Activated T-cell treated with anti-CD3 and anti-CD28 coated beads for 4 hours (primary cell): ENCODE measurements around the gene SPON1.
"Not testable (repeated sequence)": the region's sequence is repeated elsewhere in the genome, so short reads cannot be mapped to it uniquely, and the experiment has no call there.

ENCODE experiments used
- DNase-seq: peaks from one replicate; pipeline ENCODE4 v3.0.0-alpha.2; 2020

SPON1 gene

GRCh38 chr11:13984616-13985450 is 22.3 kb downstream of the SPON1 start:
- DNase-seq: no peak

DNA sequence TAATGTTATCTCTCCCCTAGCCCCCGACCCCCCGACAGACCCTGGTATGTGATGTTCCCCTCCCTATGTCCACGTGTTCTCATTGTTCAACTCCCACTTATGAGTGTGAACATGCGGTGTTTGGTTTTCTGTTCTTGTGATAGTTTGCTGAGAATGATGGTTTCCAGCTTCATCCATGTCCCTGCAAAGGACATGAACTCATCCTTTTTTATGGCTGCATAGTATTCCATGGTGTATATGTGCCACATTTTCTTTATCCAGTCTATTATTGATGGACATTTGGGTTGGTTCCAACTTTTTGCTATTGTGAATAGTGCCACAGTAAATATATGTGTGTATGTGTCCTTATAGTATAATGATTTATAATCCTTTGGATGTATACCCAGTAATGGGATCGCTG is 24.2 kb downstream of the SPON1 start:
- DNase-seq: not testable (repeated sequence)

- not testable (repeated sequence) for DNase-seq
Measured at GRCh38 chr11:13992158-13992856, 29.8 kb downstream of the SPON1 start.

DNA sequence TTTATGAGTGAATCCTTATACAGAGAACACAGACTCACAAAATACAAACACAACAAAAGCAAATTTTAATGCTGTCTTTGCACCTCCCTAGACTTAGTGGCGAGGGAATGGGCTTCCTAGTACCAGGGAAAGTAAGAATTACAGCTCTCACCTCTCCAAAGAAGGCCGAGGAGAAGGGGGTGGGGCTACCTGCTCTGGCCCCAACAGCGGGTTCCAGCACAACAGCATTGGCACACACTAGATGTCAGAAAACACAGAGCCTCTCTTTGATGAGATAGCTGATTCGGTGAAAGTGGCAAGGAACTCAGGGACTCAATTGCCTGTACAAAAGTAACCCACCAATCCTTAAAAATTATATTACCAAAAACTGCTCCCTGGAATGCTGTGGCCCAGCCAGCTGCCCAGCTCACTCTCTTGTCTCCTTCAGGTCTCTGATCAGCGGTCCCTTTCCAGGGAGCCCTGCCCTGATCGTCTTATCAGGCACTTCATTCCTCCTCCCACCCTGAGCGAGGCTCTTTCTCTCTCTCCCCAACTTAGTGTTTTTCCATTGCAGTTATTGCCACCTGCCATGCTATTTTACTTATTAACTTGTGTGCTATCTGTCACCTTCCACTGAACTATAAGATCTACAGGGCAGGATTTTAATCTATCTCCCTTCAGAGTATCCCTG is 30.7 kb downstream of the SPON1 start:
- DNase-seq: no peak

GRCh38 chr11:13997881-13998280 is 35.4 kb downstream of the SPON1 start:
- no peak for DNase-seq

- no peak for DNase-seq
Measured at GRCh38 chr11:13999704-14000103, 37.2 kb downstream of the SPON1 start.

- no peak for DNase-seq
Measured at GRCh38 chr11:14001597-14001996, 39.1 kb downstream of the SPON1 start.

- no peak for DNase-seq
Measured at GRCh38 chr11:14007566-14007965, 45.0 kb downstream of the SPON1 start.

- no peak for DNase-seq
Measured at GRCh38 chr11:14010665-14011064, 48.1 kb downstream of the SPON1 start.

GRCh38 chr11:14012846-14013245 is 50.3 kb downstream of the SPON1 start:
- no peak for DNase-seq

GRCh38 chr11:14015711-14016110 is 53.2 kb downstream of the SPON1 start:
- DNase-seq: no peak

DNA sequence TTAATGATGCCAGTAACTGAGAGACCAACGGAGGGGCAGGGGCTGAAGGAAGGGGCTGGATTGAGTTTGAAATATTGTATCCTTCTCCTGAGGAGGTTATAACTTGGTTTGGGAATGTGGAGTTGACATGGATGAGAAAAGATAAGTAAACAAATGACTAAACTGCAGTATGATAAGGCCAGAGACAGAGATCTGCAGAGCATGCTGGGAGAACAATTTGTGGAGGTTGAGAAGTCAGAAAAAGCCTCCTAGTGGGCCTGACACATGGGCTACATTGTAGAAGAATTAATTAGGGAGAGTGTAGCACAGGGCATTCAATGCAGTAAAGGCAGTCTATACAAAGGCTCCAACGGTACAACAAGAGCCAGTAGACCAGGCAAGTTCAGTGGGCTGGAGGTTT is 55.9 kb downstream of the SPON1 start:
- DNase-seq: no peak

- DNase-seq: no peak
Measured at GRCh38 chr11:14021738-14022137, 59.2 kb downstream of the SPON1 start.

- DNase-seq: no peak
Measured at GRCh38 chr11:14022251-14022650, 59.7 kb downstream of the SPON1 start.

DNA sequence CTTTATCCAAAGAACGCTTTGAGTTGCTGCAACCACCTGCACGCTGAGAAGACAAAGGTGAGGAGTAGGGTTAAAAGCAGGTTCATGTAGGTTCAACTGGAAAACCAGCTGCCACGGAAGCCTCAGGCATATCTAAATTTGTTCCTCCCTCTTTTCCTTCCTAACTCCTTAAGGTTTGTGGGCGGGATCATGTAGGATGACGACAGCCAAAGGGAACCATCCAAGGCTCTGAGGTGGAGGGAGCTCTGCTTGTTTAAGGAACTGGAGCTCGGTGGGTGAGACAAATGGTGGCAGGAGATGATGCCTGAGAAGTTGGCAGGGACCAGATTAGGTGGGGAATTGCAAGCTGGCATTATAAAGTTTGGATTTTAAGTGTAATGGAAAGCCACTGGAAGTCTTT is 60.3 kb downstream of the SPON1 start:
- no peak for DNase-seq

GRCh38 chr11:14026961-14027360 is 64.4 kb downstream of the SPON1 start:
- no peak for DNase-seq

- DNase-seq: no peak
Measured at GRCh38 chr11:14027525-14027924, 65.0 kb downstream of the SPON1 start.

- no peak for DNase-seq
Measured at GRCh38 chr11:14029440-14029839, 66.9 kb downstream of the SPON1 start.

GRCh38 chr11:14029971-14030920 is 67.7 kb downstream of the SPON1 start:
- no peak for DNase-seq

DNA sequence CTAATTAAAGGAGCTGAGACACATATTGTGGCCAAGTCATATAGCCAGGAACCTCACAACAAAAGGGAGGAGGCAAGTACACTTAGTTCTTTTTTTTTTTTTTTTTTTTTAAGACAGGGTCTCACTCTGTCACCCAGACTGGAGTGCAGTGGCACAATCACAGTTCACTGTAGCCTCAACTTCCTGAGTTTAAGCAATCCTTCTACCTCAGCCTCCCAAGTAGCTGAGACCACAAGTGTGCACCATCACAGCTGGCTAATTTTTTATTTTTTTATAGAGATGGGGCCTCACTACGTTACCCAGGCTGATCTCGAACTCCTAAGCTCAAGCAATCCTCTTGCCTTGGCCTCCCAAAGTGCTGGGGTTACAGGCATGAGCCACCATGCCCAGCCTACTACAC is 73.0 kb downstream of the SPON1 start:
- not testable (repeated sequence) for DNase-seq

- no peak for DNase-seq
Measured at GRCh38 chr11:14036469-14036868, 73.9 kb downstream of the SPON1 start.

- DNase-seq: no peak
Measured at GRCh38 chr11:14041040-14041439, 78.5 kb downstream of the SPON1 start.

GRCh38 chr11:14041565-14041964 is 79.0 kb downstream of the SPON1 start:
- no peak for DNase-seq
